CD4-positive, CD25-positive, alpha-beta regulatory T cell (primary cell): ENCODE measurements around the gene PRR33. TPM values are rescaled to one million over a fixed set of nuclear protein-coding genes. Genes with fewer than 3 reads are reported as not detected.

Experiments used
- ATAC-seq, 2 donors: fragments of 150-1000 bp; cut with Tn5 transposase; one replicate each; pipeline ENCODE4 v1.10.0; 2021; ENCODE audit warnings: low read depth in 2 of 2, moderate number of reproducible peaks in 2 of 2, moderate library complexity in 1 of 2
- DNase-seq, 3 donors: peaks; one replicate each; pipeline versions ENCODE4 v3.0.0 to v3.0.0-alpha.2; 2012 to 2022; ENCODE audit warnings: mixed read lengths in 1 of 3
- H3K27ac ChIP-seq: one replicate; pipeline ENCODE4 v1.7.0; 2013; ENCODE audit warnings: mild to moderate bottlenecking, low read length; ENCODE audit not compliant: insufficient read depth, poor library complexity, severe bottlenecking
- H3K27me3 ChIP-seq: one replicate; pipeline ENCODE4 v1.7.0; 2013; ENCODE audit warnings: low read length; ENCODE audit not compliant: control insufficient read depth, insufficient read depth
- H3K36me3 ChIP-seq: one replicate; pipeline ENCODE4 v1.7.0; 2013; ENCODE audit warnings: mild to moderate bottlenecking, low read length, moderate library complexity; ENCODE audit not compliant: control insufficient read depth, insufficient read depth
- H3K4me1 ChIP-seq: 2 replicates; pipeline ENCODE4 v1.7.0; 2013; ENCODE audit warnings: mild to moderate bottlenecking, low read length; ENCODE audit not compliant: insufficient read depth, control insufficient read depth, poor library complexity, severe bottlenecking
- H3K4me3 ChIP-seq: one replicate; pipeline ENCODE4 v1.7.0; 2013; ENCODE audit warnings: low read depth, mild to moderate bottlenecking, low read length, moderate library complexity
- H3K9me3 ChIP-seq, 2 experiments: 1 replicate in 1 of 2; 2 replicates in 1 of 2; pipeline ENCODE4 v1.7.0; 2013; ENCODE audit warnings: low read length in 2 of 2, mild to moderate bottlenecking in 1 of 2, moderate library complexity in 1 of 2; ENCODE audit not compliant: control insufficient read depth in 2 of 2
- H3K27ac Mint-ChIP-seq, 3 donors: one replicate each; pipeline ENCODE4 v1.8.0; 2020 to 2022; ENCODE audit warnings: mild to moderate bottlenecking in 3 of 3, mixed read lengths in 3 of 3, moderate library complexity in 2 of 3
- H3K27me3 Mint-ChIP-seq: one replicate; pipeline ENCODE4 v1.8.0; 2022; ENCODE audit warnings: mild to moderate bottlenecking, mixed read lengths
- H3K36me3 Mint-ChIP-seq: one replicate; pipeline ENCODE4 v1.8.0; 2020; ENCODE audit warnings: mixed read lengths
- H3K4me1 Mint-ChIP-seq, 4 donors: one replicate each; pipeline ENCODE4 v1.8.0; 2020 to 2022; ENCODE audit warnings: mixed read lengths in 4 of 4, mild to moderate bottlenecking in 1 of 4
- H3K4me3 Mint-ChIP-seq, 4 donors: one replicate each; pipeline ENCODE4 v1.8.0; 2020 to 2022; ENCODE audit warnings: mild to moderate bottlenecking in 4 of 4, mixed read lengths in 4 of 4, moderate library complexity in 3 of 4
- H3K9me3 Mint-ChIP-seq, 7 donors: one replicate each; pipeline ENCODE4 v1.8.0; 2020 to 2022; ENCODE audit warnings: mixed read lengths in 7 of 7, mild to moderate bottlenecking in 3 of 7, moderate library complexity in 2 of 7
- polyA plus RNA-seq, 4 donors: library from polyadenylated mRNA; unstranded; fragments of 300-500 nt; fragmentation: Illumina TruSeq; gene quantifications; one replicate each; pipeline ENCODE4 v1.2.3, GENCODE V29; 2021
- total RNA-seq: library from RNA; stranded (reverse); gene quantifications from one replicate; pipeline ENCODE4 v1.2.3, GENCODE V29; 2022

The PRR33 gene
- total and polyA plus RNA-seq, 5 donors from 2014 or later, result 0.06 to 0.09 (median 0.08) TPM; not detected in 2

GRCh38 chr11:1870326-1870696, 21.4 kb downstream of the PRR33 start:
- ATAC-seq (no peak), DNase-seq (no peak)
- Histone ChIP-seq H3K36me3 (peaks cover 4% of the 10 kb centered on the region), H3K27ac (peak overlapping the region; percentile 51), H3K27me3 (no peaks in the 10 kb centered on the region), H3K4me3 (no peak overlapping the region), H3K4me1 (peaks cover 86% of the 10 kb centered on the region), H3K9me3 (no peaks in the 10 kb centered on the region)
- H3K36me3 Mint-ChIP-seq, result peaks cover 3% of the 10 kb centered on the region
- H3K9me3 Mint-ChIP-seq, result peaks cover 0 to 1% (median 0%) of the 10 kb centered on the region in 7 donors
- H3K27me3 Mint-ChIP-seq, result no peaks in the 10 kb centered on the region
- H3K27ac Mint-ChIP-seq, result peak overlapping the region; percentile 78 to 96 (median 93)
- peak overlapping the region; percentile 48 to 80 (median 72) for H3K4me3 Mint-ChIP-seq
- peaks cover 0 to 74% (median 17%) of the 10 kb centered on the region in 4 donors for H3K4me1 Mint-ChIP-seq

GRCh38 chr11:1869427-1870325, 22.0 kb downstream of the PRR33 start:
- peaks cover 0 to 76% (median 20%) of the 10 kb centered on the region in 4 donors for H3K4me1 Mint-ChIP-seq
- H3K27ac Mint-ChIP-seq, result peak overlapping the region; percentile 38 to 96 (median 79)
- no peaks in the 10 kb centered on the region for H3K27me3 Mint-ChIP-seq
- H3K9me3 ChIP-seq, result no peaks in the 10 kb centered on the region
- peaks cover 8% of the 10 kb centered on the region for H3K36me3 ChIP-seq
- H3K4me1 ChIP-seq, result peaks cover 84% of the 10 kb centered on the region
- no peak overlapping the region for H3K4me3 ChIP-seq
- no peaks in the 10 kb centered on the region for H3K27me3 ChIP-seq
- no peak overlapping the region for H3K27ac ChIP-seq
- DNase-seq (no peak), ATAC-seq (no peak)
- peaks cover 4% of the 10 kb centered on the region for H3K36me3 Mint-ChIP-seq
- H3K9me3 Mint-ChIP-seq, result peaks cover 0 to 1% (median 0%) of the 10 kb centered on the region in 7 donors
- peak overlapping the region in 3 of 4 donors; percentile 24 to 78 (median 66) for H3K4me3 Mint-ChIP-seq

GRCh38 chr11:1868636-1869291, 22.9 kb downstream of the PRR33 start:
- peaks cover 88% of the 10 kb centered on the region for H3K4me1 ChIP-seq
- peaks cover 8% of the 10 kb centered on the region for H3K36me3 ChIP-seq
- ATAC-seq (no peak), DNase-seq (no peak)
- peaks cover 0 to 84% (median 20%) of the 10 kb centered on the region in 4 donors for H3K4me1 Mint-ChIP-seq
- H3K4me3 ChIP-seq, result no peak overlapping the region
- peak overlapping the region in 3 of 4 donors; percentile 12 to 68 (median 50) for H3K4me3 Mint-ChIP-seq
- no peak overlapping the region for H3K27ac ChIP-seq
- peaks cover 4% of the 10 kb centered on the region for H3K36me3 Mint-ChIP-seq
- no peaks in the 10 kb centered on the region for H3K27me3 ChIP-seq
- no peaks in the 10 kb centered on the region for H3K27me3 Mint-ChIP-seq
- peaks cover 0 to 1% (median 0%) of the 10 kb centered on the region in 7 donors for H3K9me3 Mint-ChIP-seq
- H3K27ac Mint-ChIP-seq, result peak overlapping the region in 2 of 3 donors; percentile 38 to 75
- no peaks in the 10 kb centered on the region for H3K9me3 ChIP-seq

- peaks cover 0 to 83% (median 20%) of the 10 kb centered on the region in 4 donors for H3K4me1 Mint-ChIP-seq
- ATAC-seq (no peak), DNase-seq (no peak)
- H3K27me3 Mint-ChIP-seq, result no peaks in the 10 kb centered on the region
- H3K27ac ChIP-seq, result peak overlapping the region; percentile 1
- no peak overlapping the region for H3K4me3 Mint-ChIP-seq
- peak overlapping the region in 1 of 3 donors; percentile 43 for H3K27ac Mint-ChIP-seq
- H3K36me3 ChIP-seq, result peaks cover 13% of the 10 kb centered on the region
- H3K36me3 Mint-ChIP-seq, result peaks cover 4% of the 10 kb centered on the region
- H3K4me1 ChIP-seq, result peaks cover 94% of the 10 kb centered on the region
- H3K9me3 ChIP-seq, result no peaks in the 10 kb centered on the region
- no peak overlapping the region for H3K4me3 ChIP-seq
- H3K27me3 ChIP-seq, result no peaks in the 10 kb centered on the region
- H3K9me3 Mint-ChIP-seq, result peaks cover 0 to 1% (median 0%) of the 10 kb centered on the region in 7 donors
Measured at GRCh38 chr11:1868056-1868635, 23.5 kb downstream of the PRR33 start.

GRCh38 chr11:1867381-1867780, 24.3 kb downstream of the PRR33 start:
- H3K4me3 Mint-ChIP-seq, result no peak overlapping the region
- Histone ChIP-seq H3K27me3 (no peaks in the 10 kb centered on the region), H3K4me3 (no peak overlapping the region), H3K4me1 (peaks cover 97% of the 10 kb centered on the region), H3K27ac (no peak overlapping the region), H3K36me3 (peaks cover 17% of the 10 kb centered on the region), H3K9me3 (no peaks in the 10 kb centered on the region)
- peaks cover 0 to 77% (median 20%) of the 10 kb centered on the region in 4 donors for H3K4me1 Mint-ChIP-seq
- peaks cover 4% of the 10 kb centered on the region for H3K36me3 Mint-ChIP-seq
- H3K27ac Mint-ChIP-seq, result peak overlapping the region in 1 of 3 donors; percentile 43
- peaks cover 0 to 1% (median 0%) of the 10 kb centered on the region in 7 donors for H3K9me3 Mint-ChIP-seq
- ATAC-seq (no peak), DNase-seq (no peak)
- no peaks in the 10 kb centered on the region for H3K27me3 Mint-ChIP-seq

GRCh38 chr11:1866776-1867175, 24.9 kb downstream of the PRR33 start:
- H3K4me1 Mint-ChIP-seq, result peaks cover 0 to 71% (median 20%) of the 10 kb centered on the region in 4 donors

GRCh38 chr11:1866226-1866625, 25.5 kb downstream of the PRR33 start:
- peaks cover 91% of the 10 kb centered on the region for H3K4me1 ChIP-seq
- Mint-ChIP-seq H3K4me1 (peaks cover 0 to 66% (median 19%) of the 10 kb centered on the region in 4 donors), H3K27me3 (no peaks in the 10 kb centered on the region), H3K27ac (peak overlapping the region in 2 of 3 donors; percentile 62 to 69), H3K36me3 (peaks cover 4% of the 10 kb centered on the region), H3K4me3 (no peak overlapping the region), H3K9me3 (peaks cover 0 to 1% (median 0%) of the 10 kb centered on the region in 7 donors)
- DNase-seq (no peak), ATAC-seq (no peak)
- no peaks in the 10 kb centered on the region for H3K27me3 ChIP-seq
- no peak overlapping the region for H3K4me3 ChIP-seq
- peak overlapping the region; percentile 23 for H3K27ac ChIP-seq
- no peaks in the 10 kb centered on the region for H3K9me3 ChIP-seq
- peaks cover 17% of the 10 kb centered on the region for H3K36me3 ChIP-seq

More at GRCh38 chr11:1866776-1867175, 24.9 kb downstream of the PRR33 start:
- Histone ChIP-seq H3K27me3 (no peaks in the 10 kb centered on the region), H3K4me1 (peaks cover 96% of the 10 kb centered on the region), H3K36me3 (peaks cover 17% of the 10 kb centered on the region), H3K27ac (no peak overlapping the region), H3K9me3 (no peaks in the 10 kb centered on the region), H3K4me3 (no peak overlapping the region)
- peaks cover 0 to 1% (median 0%) of the 10 kb centered on the region in 7 donors for H3K9me3 Mint-ChIP-seq
- peaks cover 4% of the 10 kb centered on the region for H3K36me3 Mint-ChIP-seq
- DNase-seq (no peak), ATAC-seq (no peak)
- no peaks in the 10 kb centered on the region for H3K27me3 Mint-ChIP-seq
- peak overlapping the region in 1 of 3 donors; percentile 43 for H3K27ac Mint-ChIP-seq
- H3K4me3 Mint-ChIP-seq, result no peak overlapping the region
